Myocyte (in vitro differentiated cells): ENCODE results near the gene RNF186. TPM values are rescaled to one million over a fixed set of nuclear protein-coding genes. Genes with fewer than 3 reads are reported as not detected.
"Not testable (repeated sequence)": the region's sequence is repeated elsewhere in the genome, so short reads cannot be mapped to it uniquely, and the experiment has no call there.

Experiments used
- DNase-seq: peaks from one replicate; pipeline ENCODE4 v3.0.0-alpha.2; 2012; ENCODE audit warnings: low read depth
- polyA plus RNA-seq: library from polyadenylated mRNA; unstranded; fragments of >200 nt; gene quantifications from one replicate; pipeline ENCODE4 v1.2.1, GENCODE V29; 2012; ENCODE audit warnings: missing spikeins
- total RNA-seq: library from RNA; depleted of rRNA; stranded (reverse); fragments of >200 nt; gene quantifications from 2 replicates; pipeline ENCODE4 v1.2.3, GENCODE V29; 2014

RNF186 gene
- total RNA-seq: not detected in 2 replicates
- polyA plus RNA-seq: 0.08 TPM

DNA sequence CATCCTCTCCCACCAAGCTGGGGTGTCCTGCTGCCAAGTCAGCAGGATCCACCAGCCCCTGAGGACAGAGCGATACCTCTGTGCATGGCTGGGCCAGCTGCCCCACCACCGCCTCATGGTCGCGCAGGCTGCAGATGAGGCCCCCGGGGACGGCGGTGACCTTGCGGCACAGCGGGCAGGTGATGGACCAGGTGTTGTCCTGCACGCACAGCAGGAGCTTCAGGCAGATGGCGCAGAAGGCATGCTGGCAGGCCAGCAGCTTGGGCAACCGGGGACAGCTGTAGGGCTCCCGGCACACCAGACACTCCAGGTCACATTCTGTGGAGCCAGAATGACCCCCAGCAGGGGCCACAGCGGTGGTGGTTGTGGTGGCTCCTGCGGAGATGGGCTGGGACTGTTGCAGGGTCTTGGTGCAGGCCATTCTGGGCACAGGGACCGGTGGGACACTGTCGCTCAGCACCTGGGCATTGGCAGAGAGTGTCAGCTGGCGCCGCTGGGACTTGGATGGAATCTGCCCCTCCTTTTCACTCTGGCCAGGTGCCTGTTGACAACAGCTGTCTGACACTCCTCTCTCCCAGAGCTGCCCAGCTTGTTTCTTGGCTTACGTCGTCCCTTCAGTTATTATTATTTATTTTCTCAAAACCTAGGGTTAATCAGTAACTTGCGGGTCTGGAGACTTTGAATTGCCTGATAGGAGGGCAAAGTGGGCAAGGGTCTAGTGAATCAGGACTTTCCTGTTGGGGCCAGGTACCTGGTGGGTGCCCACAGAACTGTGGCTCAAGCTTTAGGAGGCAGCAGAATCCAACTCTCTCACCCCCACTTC lies at the start of gene RNF186:
TSS of gene RNF186 (minus strand) at position 603 of the 823 bp plus-strand sequence. CDS start at position 421, 182 bp downstream.
- peak; percentile 75 for DNase-seq

DNA sequence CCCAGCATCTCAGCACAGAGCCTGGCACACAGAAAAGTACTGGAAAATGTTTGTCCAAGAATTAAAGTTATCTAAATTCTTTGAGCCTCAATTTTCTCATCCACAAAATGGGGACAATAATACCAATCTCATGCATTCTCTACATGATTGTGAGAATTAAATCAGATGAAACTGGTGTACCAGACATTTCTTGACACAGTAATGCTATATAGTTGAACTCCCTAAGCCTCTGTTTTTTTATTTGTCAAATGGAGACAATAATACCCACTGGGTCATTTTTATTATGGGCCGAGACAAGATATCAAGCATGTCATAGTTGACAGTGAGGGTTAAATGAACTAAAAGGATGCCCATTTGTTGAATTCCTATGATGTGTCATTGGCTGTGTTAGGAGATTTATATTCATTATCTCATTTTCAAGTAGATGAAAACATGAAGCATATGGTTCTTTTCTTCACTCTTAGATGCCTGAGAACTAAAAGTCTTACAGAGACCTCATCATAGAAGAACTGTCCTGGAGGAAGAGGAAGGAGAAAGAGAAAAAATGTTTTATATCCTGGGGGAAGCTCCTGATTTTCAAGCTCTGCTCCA lies 49.6 kb upstream of the RNF186 start:
- DNase-seq: no peak

DNA sequence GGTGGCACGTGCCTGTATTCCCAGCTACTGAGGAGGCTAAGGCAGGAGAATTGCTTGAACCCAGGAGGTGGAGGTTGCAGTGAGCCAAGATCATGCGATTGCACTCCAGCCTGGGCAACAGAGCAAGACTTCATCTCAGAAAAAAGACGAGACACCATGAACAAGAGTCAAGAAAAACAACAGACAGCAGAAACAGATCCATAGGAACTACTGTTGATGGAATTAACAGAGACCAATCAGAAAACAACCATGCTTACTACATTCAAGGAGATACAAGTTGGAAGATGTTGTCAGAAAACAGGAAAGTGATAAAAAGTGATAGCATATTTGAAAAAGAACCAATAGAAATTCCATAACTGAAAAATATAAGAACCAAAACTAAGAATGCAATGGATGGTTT lies 47.9 kb upstream of the RNF186 start:
- no peak for DNase-seq

GRCh38 chr1:19861842-19862530 lies 46.9 kb upstream of the RNF186 start:
- DNase-seq: no peak

DNA sequence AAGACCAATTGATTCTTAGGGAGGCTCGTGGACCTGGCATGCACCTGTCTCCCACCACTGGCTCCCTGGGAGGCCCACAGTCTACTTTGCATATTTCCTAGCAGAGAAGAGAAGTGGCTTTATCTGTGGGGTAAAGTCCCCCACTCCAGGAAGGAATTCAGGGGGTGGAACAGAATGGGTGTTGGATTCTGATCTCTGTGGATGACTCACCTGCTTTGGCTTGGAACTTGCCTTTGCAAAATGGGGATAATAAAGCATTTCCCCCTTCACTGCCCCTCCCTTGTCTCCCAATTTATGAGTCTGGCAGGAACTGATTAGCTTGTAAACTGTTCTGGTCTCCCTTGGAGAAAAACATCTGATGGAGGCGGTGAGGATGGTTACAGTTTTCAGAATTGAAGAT lies 46.0 kb upstream of the RNF186 start:
- no peak for DNase-seq

- DNase-seq: no peak
These were observed 45.3 kb upstream of the RNF186 start for GRCh38 chr1:19860418-19860817.

- no peak for DNase-seq
These were observed 44.8 kb upstream of the RNF186 start for GRCh38 chr1:19859876-19860275.

GRCh38 chr1:19858893-19859292 lies 43.8 kb upstream of the RNF186 start:
- DNase-seq: no peak

- DNase-seq: no peak
These were observed 39.8 kb upstream of the RNF186 start for GRCh38 chr1:19854866-19855265.

- DNase-seq: peak; percentile 43
These were observed 37.0 kb upstream of the RNF186 start for GRCh38 chr1:19852036-19852435.

GRCh38 chr1:19850214-19850613 lies 35.1 kb upstream of the RNF186 start:
- DNase-seq: no peak

GRCh38 chr1:19849307-19849706 lies 34.2 kb upstream of the RNF186 start:
- DNase-seq: not testable (repeated sequence)

GRCh38 chr1:19847334-19847733 lies 32.3 kb upstream of the RNF186 start:
- DNase-seq: not testable (repeated sequence)

GRCh38 chr1:19846338-19846737 lies 31.3 kb upstream of the RNF186 start:
- DNase-seq: no peak

DNA sequence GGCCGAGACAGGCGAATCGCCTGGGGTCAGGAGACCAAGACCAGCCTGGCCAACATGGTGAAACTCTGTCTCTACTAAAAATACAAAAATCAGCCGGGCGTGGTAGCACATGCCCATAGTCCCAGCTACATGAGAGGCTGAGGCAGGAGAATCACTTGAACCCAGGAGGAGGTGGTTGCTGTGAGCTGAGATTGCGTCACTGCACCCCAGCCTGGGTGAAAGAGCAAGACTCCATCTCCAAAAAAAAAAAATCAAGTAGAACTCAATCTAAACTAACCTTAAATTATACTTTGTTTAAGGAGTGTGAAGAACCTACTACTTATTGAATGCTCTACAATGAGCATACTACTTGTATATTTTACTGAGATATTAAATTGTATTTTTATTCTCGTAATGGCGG lies 30.5 kb upstream of the RNF186 start:
- DNase-seq: no peak

GRCh38 chr1:19844731-19845495 lies 29.8 kb upstream of the RNF186 start:
- no peak for DNase-seq

DNA sequence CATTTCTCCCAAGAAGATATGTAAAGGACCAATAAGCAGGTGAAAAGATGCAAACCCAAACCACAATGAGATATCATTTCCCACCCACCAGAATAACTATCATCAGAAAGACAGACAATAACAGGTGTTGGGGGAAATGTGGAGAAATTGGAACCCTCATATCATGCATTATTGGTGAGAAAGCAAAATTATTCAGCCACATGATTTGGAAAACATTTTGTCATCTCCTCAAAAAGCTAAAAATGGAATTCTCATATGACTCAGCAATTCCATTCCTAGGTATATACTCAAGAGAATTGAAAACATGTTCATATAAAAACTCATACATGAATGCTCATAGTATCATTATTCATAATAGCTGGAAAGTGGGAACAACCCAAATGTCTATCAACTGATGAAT lies 25.1 kb upstream of the RNF186 start:
- peak; percentile 80 for DNase-seq

- DNase-seq: no peak
These were observed 22.8 kb upstream of the RNF186 start for GRCh38 chr1:19837866-19838265.

DNA sequence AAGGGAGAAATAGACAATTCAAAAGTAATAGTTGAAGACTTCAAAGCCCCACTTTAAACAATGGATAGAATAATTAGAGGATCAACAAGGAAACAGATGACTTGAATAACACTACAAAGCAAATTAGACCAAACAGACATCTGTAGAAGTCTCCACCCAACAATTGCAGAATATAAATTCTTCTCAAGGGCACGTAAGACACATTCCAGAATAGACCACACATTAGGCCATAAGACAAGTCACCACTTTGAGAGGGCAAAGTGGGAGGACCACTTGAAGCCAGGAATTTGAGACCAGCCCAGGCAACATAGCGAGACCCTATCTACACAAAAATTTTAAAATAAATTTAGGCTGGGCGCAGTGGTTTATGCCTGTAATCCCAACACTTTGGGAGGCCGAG lies 20.5 kb upstream of the RNF186 start:
- peak; percentile 49 for DNase-seq

DNA sequence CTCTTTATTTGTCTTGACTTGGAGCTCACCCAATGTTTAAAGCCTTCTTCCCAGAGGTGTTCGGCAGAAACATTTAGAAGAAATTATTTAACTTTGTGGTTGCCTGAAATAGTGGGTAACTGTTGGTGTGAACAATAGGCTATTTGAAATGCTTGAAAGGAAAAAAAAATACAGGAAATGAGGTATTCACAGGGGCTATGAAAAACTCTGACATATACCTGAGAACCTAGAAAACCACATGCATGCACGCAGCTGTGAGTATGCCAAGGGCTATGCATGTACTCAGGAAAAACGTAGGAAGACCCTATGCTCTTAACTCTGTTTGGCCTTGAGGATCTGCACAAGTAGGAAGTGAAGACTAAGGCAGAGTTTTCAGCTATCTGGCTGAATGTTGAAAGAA lies 16.4 kb upstream of the RNF186 start:
- no peak for DNase-seq

- no peak for DNase-seq
These were observed 13.5 kb upstream of the RNF186 start for GRCh38 chr1:19828546-19828945.
